SK-N-SH (cell line): ENCODE data around the gene KAT6B. TPM values are rescaled to one million over a fixed set of nuclear protein-coding genes. Genes with fewer than 3 reads are reported as not detected.

Experiments used
- CTCF ChIA-PET: fragments of 300-600, 350-600 bp; formaldehyde crosslinking; extraction: SDS; loops from one replicate; lab custom pipeline; 2021; lab: Yijun Ruan, JAX
- POLR2A ChIA-PET: fragments of 350-600 bp; sonication (Branson Sonifier 250); formaldehyde crosslinking; extraction: SDS; loops from one replicate; lab custom pipeline; 2020; ENCODE audit warnings: antibody characterized with exemption, inconsistent platforms; lab: Yijun Ruan, JAX
- DNase-seq: peaks from one replicate; pipeline ENCODE4 v3.0.0; 2012
- H2AFZ ChIP-seq: fragments of 200-600 bp; sonication (generic); 2 replicates; pipeline ENCODE4 v1.8.1; 2016; ENCODE audit warnings: antibody characterized with exemption, mild to moderate bottlenecking, low read depth
- H3F3A ChIP-seq: fragments of 200-600 bp; sonication (generic); replicated peaks from 2 replicates; pipeline ENCODE3; 2016; ENCODE audit warnings: antibody characterized with exemption, mild to moderate bottlenecking; ENCODE audit not compliant: insufficient read depth
- H3K27ac ChIP-seq, 2 experiments: fragments of 200-500 bp in 1 of 2; fragments of 200-600 bp in 1 of 2; sonication (Bioruptor generic) in 1 of 2; sonication (generic), shearing (Covaris generic) in 1 of 2; 2 replicates each; pipeline versions ENCODE4 v1.5.1 to v1.6.1; 2014 to 2016; ENCODE audit warnings: low read depth in 2 of 2, inconsistent platforms in 1 of 2, low read length in 1 of 2, mild to moderate bottlenecking in 1 of 2, mixed read lengths in 1 of 2
- H3K27me3 ChIP-seq: fragments of 200-600 bp; sonication (generic), shearing (Covaris generic); 2 replicates; pipeline ENCODE4 v1.6.1; 2016; ENCODE audit warnings: mixed run types; ENCODE audit not compliant: insufficient read depth
- H3K36me3 ChIP-seq, 2 experiments: fragments of 200-500 bp in 1 of 2; fragments of 200-600 bp in 1 of 2; sonication (Bioruptor generic) in 1 of 2; sonication (generic) in 1 of 2; replicated peaks in 1 of 2; 2 replicates each; pipeline versions ENCODE3 to v1.5.1; 2014 to 2016; ENCODE audit warnings: low read length in 1 of 2, mild to moderate bottlenecking in 1 of 2; ENCODE audit not compliant: insufficient read depth in 2 of 2, control insufficient read depth in 1 of 2
- H3K4me1 ChIP-seq, 2 experiments: fragments of 200-500 bp in 1 of 2; fragments of 200-600 bp in 1 of 2; sonication (Bioruptor generic) in 1 of 2; sonication (generic), shearing (Covaris generic) in 1 of 2; 2 replicates each; pipeline versions ENCODE4 v1.5.1 to v1.6.1; 2014 to 2016; ENCODE audit warnings: low read depth in 1 of 2, low read length in 1 of 2, mixed run types in 1 of 2; ENCODE audit not compliant: insufficient read depth in 2 of 2, control insufficient read depth in 1 of 2
- H3K4me2 ChIP-seq: fragments of 200-600 bp; sonication (generic), shearing (Covaris generic); 2 replicates; pipeline ENCODE4 v1.6.1; 2017; ENCODE audit warnings: mixed run types
- H3K4me3 ChIP-seq, 2 experiments: fragments of 200-500 bp in 1 of 2; fragments of 200-600 bp in 1 of 2; sonication (Bioruptor generic) in 1 of 2; sonication (generic), shearing (Covaris generic) in 1 of 2; 2 replicates each; pipeline versions ENCODE4 v1.5.1 to v1.8.1; 2014 to 2016; ENCODE audit warnings: low read depth in 2 of 2, inconsistent platforms in 1 of 2, low read length in 1 of 2, mild to moderate bottlenecking in 1 of 2, mixed read lengths in 1 of 2, moderate library complexity in 1 of 2
- H3K79me2 ChIP-seq: fragments of 200-600 bp; sonication (generic); 2 replicates; pipeline ENCODE4 v1.8.1; 2017; ENCODE audit warnings: mild to moderate bottlenecking; ENCODE audit not compliant: insufficient read depth
- H3K9ac ChIP-seq: fragments of 200-600 bp; sonication (generic); 2 replicates; pipeline ENCODE4 v1.6.1; 2017; ENCODE audit warnings: mixed run types
- H3K9me2 ChIP-seq: fragments of 200-600 bp; sonication (generic); 2 replicates; pipeline ENCODE4 v1.6.1; 2017; ENCODE audit warnings: mixed run types
- H3K9me3 ChIP-seq: fragments of 200-600 bp; sonication (generic); 2 replicates; pipeline ENCODE4 v1.6.1; 2017; ENCODE audit warnings: mixed run types, mild to moderate bottlenecking, moderate library complexity
- H4K20me1 ChIP-seq: fragments of 200-600 bp; sonication (generic); 2 replicates; pipeline ENCODE4 v1.6.1; 2017; ENCODE audit warnings: mild to moderate bottlenecking, mixed run types; ENCODE audit not compliant: insufficient read depth
- EP300 ChIP-seq, 2 experiments: IDR thresholded peaks; 2 replicates each; pipeline versions ENCODE4 v1.4.0 to v1.6.1; 2012; ENCODE audit warnings: borderline replicate concordance in 1 of 2, low read depth in 1 of 2, low read length in 1 of 2
- EZH2phosphoT487 ChIP-seq: fragments of 200-600 bp; sonication (generic); IDR thresholded peaks from 2 replicates; pipeline ENCODE4 v1.6.1; 2017; ENCODE audit warnings: low read depth, mixed run types, mild to moderate bottlenecking, antibody characterized with exemption, moderate library complexity, borderline replicate concordance
- FOSL2 ChIP-seq: IDR thresholded peaks from 2 replicates; pipeline ENCODE4 v1.4.0; 2012; ENCODE audit warnings: low read depth, mild to moderate bottlenecking, moderate library complexity, borderline replicate concordance
- FOXM1 ChIP-seq: IDR thresholded peaks from 2 replicates; pipeline ENCODE4 v1.4.0; 2012; ENCODE audit warnings: low read depth, mild to moderate bottlenecking
- GATA2 ChIP-seq: sonication (generic); formaldehyde crosslinking; IDR thresholded peaks from 2 replicates; pipeline ENCODE4 v1.5.0; 2020; ENCODE audit warnings: mild to moderate bottlenecking, missing genetic modification reagents
- NFIC ChIP-seq: IDR thresholded peaks from 2 replicates; pipeline ENCODE4 v1.4.0; 2012; ENCODE audit warnings: borderline replicate concordance
- NRF1 ChIP-seq: IDR thresholded peaks from 2 replicates; pipeline ENCODE4 v1.6.1; 2012; ENCODE audit warnings: low read depth, mild to moderate bottlenecking, low read length
- RFX5 ChIP-seq: IDR thresholded peaks from 2 replicates; pipeline ENCODE4 v1.6.1; 2012; ENCODE audit warnings: mild to moderate bottlenecking, improper control_type of control experiment, low read length
- SIN3A ChIP-seq: IDR thresholded peaks from 2 replicates; pipeline ENCODE4 v1.6.1; 2012; ENCODE audit warnings: low read depth, mild to moderate bottlenecking, low read length, moderate library complexity, borderline replicate concordance
- SMC3 ChIP-seq: IDR thresholded peaks from 2 replicates; pipeline ENCODE4 v1.6.1; 2012; ENCODE audit warnings: low read depth, low read length, improper control_type of control experiment
- TAF1 ChIP-seq: IDR thresholded peaks from 2 replicates; pipeline ENCODE4 v1.6.1; 2012; ENCODE audit warnings: low read depth, mild to moderate bottlenecking, low read length, moderate library complexity, borderline replicate concordance
- TEAD4 ChIP-seq: IDR thresholded peaks from 2 replicates; pipeline ENCODE4 v1.4.0; 2012; ENCODE audit warnings: mild to moderate bottlenecking, borderline replicate concordance; ENCODE audit not compliant: insufficient read depth
- YY1 ChIP-seq: IDR thresholded peaks from 2 replicates; pipeline ENCODE4 v1.4.0; 2012; ENCODE audit warnings: low read depth, mild to moderate bottlenecking
- WGBS: methylation state at CpG from one replicate; pipeline ENCODE4 v1.1.6; 2017; ENCODE audit warnings: low lambda C conversion rate; 5-methylcytosine and 5-hydroxymethylcytosine counted together
- polyA plus RNA-seq, 3 experiments: library from polyadenylated mRNA; depleted of rRNA; stranded (reverse); fragments of >200 nt; gene quantifications; 2 replicates each; pipeline ENCODE4 v1.2.3, GENCODE V29; 2012
- TF ChIP-seq, protein P1 (sequence below): IDR thresholded peaks from 2 replicates; pipeline ENCODE4 v1.6.1; 2012; ENCODE audit warnings: mild to moderate bottlenecking, low read depth, low read length, moderate library complexity
- TF ChIP-seq, protein P2 (sequence below): IDR thresholded peaks from 2 replicates; pipeline ENCODE4 v1.4.0; 2012; ENCODE audit warnings: low read depth, borderline replicate concordance
- TF ChIP-seq, protein P3 (sequence below): fragments of 200-600 bp; sonication (generic); IDR thresholded peaks from 2 replicates; pipeline ENCODE4 v1.6.1; 2017; ENCODE audit warnings: antibody characterized with exemption, mild to moderate bottlenecking, moderate library complexity
- TF ChIP-seq, protein P4 (sequence below): IDR thresholded peaks from 2 replicates; pipeline ENCODE4 v1.4.0; 2012; ENCODE audit warnings: low read depth, borderline replicate concordance
- TF ChIP-seq, protein P5 (sequence below): IDR thresholded peaks from 2 replicates; pipeline ENCODE4; 2012

The KAT6B gene
- polyA plus RNA-seq, 1 of the 3 experiments (the other 2 are of a cell fraction), result 4.3 TPM

DNA sequence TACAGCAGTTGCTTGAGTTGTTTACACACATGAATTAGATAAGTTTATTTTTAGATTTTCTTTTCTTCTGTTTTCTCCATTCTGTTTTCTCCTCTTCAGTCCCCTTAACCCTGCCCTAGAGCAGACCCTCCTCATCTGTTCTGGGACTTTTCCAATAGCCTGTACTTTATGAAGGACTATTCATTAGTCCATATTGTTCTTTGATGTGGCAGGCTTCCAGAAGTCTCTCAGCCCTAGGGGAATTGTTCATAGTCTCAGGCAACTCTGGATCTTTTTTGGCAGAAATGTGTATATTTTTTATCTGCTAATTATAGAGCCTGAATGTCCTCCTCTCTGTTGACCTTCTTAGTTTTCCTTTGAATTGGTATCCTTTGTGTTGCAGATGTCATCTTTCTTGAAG, 25.4 kb downstream of the KAT6B start:
- Histone ChIP-seq H2AFZ (no peak overlapping the region), H3K9me2 (no peaks in the 10 kb centered on the region), H3K79me2 (peaks cover 93% of the 10 kb centered on the region), H3K27ac (no peak overlapping the region), H3K27me3 (no peaks in the 10 kb centered on the region)
- TF ChIP-seq EP300 (IDR thresholded peaks at IDR 0.05; ENCODE audit: borderline replicate concordance in 1 of 2, low read depth in 1 of 2, low read length in 1 of 2) (peak in 1 of 2 experiments; percentile 28; a peak in 1 of 4 replicates), FOSL2 (no peak)
- TF ChIP-seq, all 33 proteins: peak for 1
- H3K4me1 ChIP-seq, result peaks cover 16 to 21% of the 10 kb centered on the region in 2 experiments; a peak in 3 of 4 replicates
- peaks cover 34% of the 10 kb centered on the region for H4K20me1 ChIP-seq
- H3K4me3 ChIP-seq, result no peak overlapping the region
- no peak overlapping the region for H3K4me2 ChIP-seq
- ChIA-PET POLR2A (no interaction called here), CTCF (no interaction called here)
- no peak for DNase-seq
- no peak overlapping the region for H3K9ac ChIP-seq
- H3K9me3 ChIP-seq, result no peaks in the 10 kb centered on the region
- H3K36me3 ChIP-seq, result peaks cover 0 to 8% of the 10 kb centered on the region in 2 experiments
- no peaks in the 10 kb centered on the region for H3F3A ChIP-seq

DNA sequence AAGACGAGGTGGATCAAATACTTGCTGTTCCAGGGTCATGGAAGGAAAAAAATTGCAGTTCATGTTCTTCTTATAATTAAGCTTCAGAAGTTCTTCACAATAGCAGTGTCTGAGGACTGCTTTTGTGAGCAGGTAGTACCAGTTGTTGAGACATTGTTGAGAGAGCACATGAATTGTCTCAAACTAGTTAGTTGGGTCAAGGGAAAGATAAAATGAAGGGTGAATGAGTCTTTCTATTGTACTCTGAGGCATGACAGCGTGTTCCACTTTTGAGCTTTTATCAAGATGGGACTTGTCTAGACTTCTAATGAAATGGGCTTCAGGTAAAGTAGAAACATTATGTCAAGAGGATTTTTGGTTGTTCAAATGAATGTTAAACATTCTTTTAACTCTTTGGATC, 26.0 kb downstream of the KAT6B start:
- CTCF ChIA-PET, result no interaction called here
- POLR2A ChIA-PET, result no interaction called here
- Histone ChIP-seq H3K9me3 (no peaks in the 10 kb centered on the region), H3K4me3 (no peak overlapping the region), H2AFZ (no peak overlapping the region), H3K4me2 (no peak overlapping the region), H3F3A (no peaks in the 10 kb centered on the region), H3K27me3 (no peaks in the 10 kb centered on the region), H3K27ac (no peak overlapping the region), H3K79me2 (peaks cover 91% of the 10 kb centered on the region), H3K36me3 (peaks cover 0 to 8% of the 10 kb centered on the region in 2 experiments), H3K4me1 (peaks cover 16 to 21% of the 10 kb centered on the region in 2 experiments; a peak in 3 of 4 replicates), H3K9ac (no peak overlapping the region), H4K20me1 (peaks cover 34% of the 10 kb centered on the region), H3K9me2 (no peaks in the 10 kb centered on the region)
- TF ChIP-seq NFIC, result no peak
- TF ChIP-seq, protein P1, sequence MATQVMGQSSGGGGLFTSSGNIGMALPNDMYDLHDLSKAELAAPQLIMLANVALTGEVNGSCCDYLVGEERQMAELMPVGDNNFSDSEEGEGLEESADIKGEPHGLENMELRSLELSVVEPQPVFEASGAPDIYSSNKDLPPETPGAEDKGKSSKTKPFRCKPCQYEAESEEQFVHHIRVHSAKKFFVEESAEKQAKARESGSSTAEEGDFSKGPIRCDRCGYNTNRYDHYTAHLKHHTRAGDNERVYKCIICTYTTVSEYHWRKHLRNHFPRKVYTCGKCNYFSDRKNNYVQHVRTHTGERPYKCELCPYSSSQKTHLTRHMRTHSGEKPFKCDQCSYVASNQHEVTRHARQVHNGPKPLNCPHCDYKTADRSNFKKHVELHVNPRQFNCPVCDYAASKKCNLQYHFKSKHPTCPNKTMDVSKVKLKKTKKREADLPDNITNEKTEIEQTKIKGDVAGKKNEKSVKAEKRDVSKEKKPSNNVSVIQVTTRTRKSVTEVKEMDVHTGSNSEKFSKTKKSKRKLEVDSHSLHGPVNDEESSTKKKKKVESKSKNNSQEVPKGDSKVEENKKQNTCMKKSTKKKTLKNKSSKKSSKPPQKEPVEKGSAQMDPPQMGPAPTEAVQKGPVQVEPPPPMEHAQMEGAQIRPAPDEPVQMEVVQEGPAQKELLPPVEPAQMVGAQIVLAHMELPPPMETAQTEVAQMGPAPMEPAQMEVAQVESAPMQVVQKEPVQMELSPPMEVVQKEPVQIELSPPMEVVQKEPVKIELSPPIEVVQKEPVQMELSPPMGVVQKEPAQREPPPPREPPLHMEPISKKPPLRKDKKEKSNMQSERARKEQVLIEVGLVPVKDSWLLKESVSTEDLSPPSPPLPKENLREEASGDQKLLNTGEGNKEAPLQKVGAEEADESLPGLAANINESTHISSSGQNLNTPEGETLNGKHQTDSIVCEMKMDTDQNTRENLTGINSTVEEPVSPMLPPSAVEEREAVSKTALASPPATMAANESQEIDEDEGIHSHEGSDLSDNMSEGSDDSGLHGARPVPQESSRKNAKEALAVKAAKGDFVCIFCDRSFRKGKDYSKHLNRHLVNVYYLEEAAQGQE, result no peak
- TF ChIP-seq, protein P2, sequence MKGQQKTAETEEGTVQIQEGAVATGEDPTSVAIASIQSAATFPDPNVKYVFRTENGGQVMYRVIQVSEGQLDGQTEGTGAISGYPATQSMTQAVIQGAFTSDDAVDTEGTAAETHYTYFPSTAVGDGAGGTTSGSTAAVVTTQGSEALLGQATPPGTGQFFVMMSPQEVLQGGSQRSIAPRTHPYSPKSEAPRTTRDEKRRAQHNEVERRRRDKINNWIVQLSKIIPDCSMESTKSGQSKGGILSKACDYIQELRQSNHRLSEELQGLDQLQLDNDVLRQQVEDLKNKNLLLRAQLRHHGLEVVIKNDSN, result no peak
- TF ChIP-seq EP300 (IDR thresholded peaks at IDR 0.05; ENCODE audit: borderline replicate concordance in 1 of 2, low read depth in 1 of 2, low read length in 1 of 2), result no peak
- no peak for TF ChIP-seq EZH2phosphoT487
- TF ChIP-seq, protein P3, sequence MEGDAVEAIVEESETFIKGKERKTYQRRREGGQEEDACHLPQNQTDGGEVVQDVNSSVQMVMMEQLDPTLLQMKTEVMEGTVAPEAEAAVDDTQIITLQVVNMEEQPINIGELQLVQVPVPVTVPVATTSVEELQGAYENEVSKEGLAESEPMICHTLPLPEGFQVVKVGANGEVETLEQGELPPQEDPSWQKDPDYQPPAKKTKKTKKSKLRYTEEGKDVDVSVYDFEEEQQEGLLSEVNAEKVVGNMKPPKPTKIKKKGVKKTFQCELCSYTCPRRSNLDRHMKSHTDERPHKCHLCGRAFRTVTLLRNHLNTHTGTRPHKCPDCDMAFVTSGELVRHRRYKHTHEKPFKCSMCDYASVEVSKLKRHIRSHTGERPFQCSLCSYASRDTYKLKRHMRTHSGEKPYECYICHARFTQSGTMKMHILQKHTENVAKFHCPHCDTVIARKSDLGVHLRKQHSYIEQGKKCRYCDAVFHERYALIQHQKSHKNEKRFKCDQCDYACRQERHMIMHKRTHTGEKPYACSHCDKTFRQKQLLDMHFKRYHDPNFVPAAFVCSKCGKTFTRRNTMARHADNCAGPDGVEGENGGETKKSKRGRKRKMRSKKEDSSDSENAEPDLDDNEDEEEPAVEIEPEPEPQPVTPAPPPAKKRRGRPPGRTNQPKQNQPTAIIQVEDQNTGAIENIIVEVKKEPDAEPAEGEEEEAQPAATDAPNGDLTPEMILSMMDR, result no peak
- TF ChIP-seq TEAD4, result no peak
- TF ChIP-seq RFX5, result no peak
- no peak for TF ChIP-seq SIN3A
- TF ChIP-seq, protein P4, sequence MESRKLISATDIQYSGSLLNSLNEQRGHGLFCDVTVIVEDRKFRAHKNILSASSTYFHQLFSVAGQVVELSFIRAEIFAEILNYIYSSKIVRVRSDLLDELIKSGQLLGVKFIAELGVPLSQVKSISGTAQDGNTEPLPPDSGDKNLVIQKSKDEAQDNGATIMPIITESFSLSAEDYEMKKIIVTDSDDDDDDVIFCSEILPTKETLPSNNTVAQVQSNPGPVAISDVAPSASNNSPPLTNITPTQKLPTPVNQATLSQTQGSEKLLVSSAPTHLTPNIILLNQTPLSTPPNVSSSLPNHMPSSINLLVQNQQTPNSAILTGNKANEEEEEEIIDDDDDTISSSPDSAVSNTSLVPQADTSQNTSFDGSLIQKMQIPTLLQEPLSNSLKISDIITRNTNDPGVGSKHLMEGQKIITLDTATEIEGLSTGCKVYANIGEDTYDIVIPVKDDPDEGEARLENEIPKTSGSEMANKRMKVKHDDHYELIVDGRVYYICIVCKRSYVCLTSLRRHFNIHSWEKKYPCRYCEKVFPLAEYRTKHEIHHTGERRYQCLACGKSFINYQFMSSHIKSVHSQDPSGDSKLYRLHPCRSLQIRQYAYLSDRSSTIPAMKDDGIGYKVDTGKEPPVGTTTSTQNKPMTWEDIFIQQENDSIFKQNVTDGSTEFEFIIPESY, result no peak
- no peak for TF ChIP-seq YY1
- TF ChIP-seq FOXM1, result no peak
- TF ChIP-seq NRF1, result no peak
- no peak for TF ChIP-seq TAF1
- no peak for TF ChIP-seq SMC3
- no peak for TF ChIP-seq FOSL2
- TF ChIP-seq GATA2, result no peak
- TF ChIP-seq, protein P5, sequence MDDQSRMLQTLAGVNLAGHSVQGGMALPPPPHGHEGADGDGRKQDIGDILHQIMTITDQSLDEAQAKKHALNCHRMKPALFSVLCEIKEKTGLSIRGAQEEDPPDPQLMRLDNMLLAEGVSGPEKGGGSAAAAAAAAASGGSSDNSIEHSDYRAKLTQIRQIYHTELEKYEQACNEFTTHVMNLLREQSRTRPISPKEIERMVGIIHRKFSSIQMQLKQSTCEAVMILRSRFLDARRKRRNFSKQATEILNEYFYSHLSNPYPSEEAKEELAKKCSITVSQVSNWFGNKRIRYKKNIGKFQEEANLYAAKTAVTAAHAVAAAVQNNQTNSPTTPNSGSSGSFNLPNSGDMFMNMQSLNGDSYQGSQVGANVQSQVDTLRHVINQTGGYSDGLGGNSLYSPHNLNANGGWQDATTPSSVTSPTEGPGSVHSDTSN, result no peak
- no peak for DNase-seq
- 95% methylated on average over 2 of the region's 2 CpGs for WGBS
